HepG2 (cell line): ENCODE results near the gene RRP12. TPM values are rescaled to one million over a fixed set of nuclear protein-coding genes. Genes with fewer than 3 reads are reported as not detected.

ENCODE experiments used
- ATF7 ChIP-seq, 2 experiments: fragments of 450-650 bp in 1 of 2; sonication (generic) in 1 of 2; formaldehyde crosslinking in 1 of 2; IDR thresholded peaks; 2 replicates each; pipeline versions ENCODE4 v1.4.0 to v1.6.1; 2016 to 2020; ENCODE audit warnings: antibody characterized with exemption in 1 of 2, mild to moderate bottlenecking in 1 of 2, missing genetic modification reagents in 1 of 2
- CBX5 ChIP-seq: sonication (generic); formaldehyde crosslinking; IDR thresholded peaks from 2 replicates; pipeline ENCODE4 v1.4.0; 2020; ENCODE audit warnings: missing genetic modification reagents, borderline replicate concordance
- CEBPG ChIP-seq: IDR thresholded peaks from 2 replicates; pipeline ENCODE4 v1.6.1; 2016
- CENPX ChIP-seq: sonication (generic); formaldehyde crosslinking; IDR thresholded peaks from 2 replicates; pipeline ENCODE4 v1.9.0; 2021; ENCODE audit warnings: mild to moderate bottlenecking, missing genetic modification reagents, moderate library complexity
- DMAP1 ChIP-seq: IDR thresholded peaks from 2 replicates; pipeline ENCODE4 v1.6.1; 2016
- DPF2 ChIP-seq: sonication (generic); formaldehyde crosslinking; IDR thresholded peaks from 2 replicates; pipeline ENCODE4 v1.4.0; 2020; ENCODE audit warnings: mild to moderate bottlenecking, low read depth, missing genetic modification reagents, borderline replicate concordance
- GATAD2A ChIP-seq: IDR thresholded peaks from 2 replicates; pipeline ENCODE4 v1.6.1; 2016
- HNF4A ChIP-seq: sonication (generic); formaldehyde crosslinking; IDR thresholded peaks from 2 replicates; pipeline ENCODE4 v1.4.0; 2020; ENCODE audit warnings: missing genetic modification reagents
- ISL2 ChIP-seq: sonication (generic); formaldehyde crosslinking; IDR thresholded peaks from 2 replicates; pipeline ENCODE4 v1.5.0; 2020; ENCODE audit warnings: missing genetic modification reagents
- PCBP2 ChIP-seq: fragments of 200-400 bp; formaldehyde crosslinking; optimal IDR thresholded peaks from 2 replicates; pipeline ENCODE3; 2018; ENCODE audit warnings: low read length, low read depth; ENCODE audit not compliant: poor library complexity, severe bottlenecking
- PHF8 ChIP-seq: sonication (generic); formaldehyde crosslinking; IDR thresholded peaks from 2 replicates; pipeline ENCODE4 v1.5.0; 2020; ENCODE audit warnings: missing genetic modification reagents
- POLR2AphosphoS5 ChIP-seq: IDR thresholded peaks from 2 replicates; pipeline ENCODE4 v1.6.1; 2012; ENCODE audit warnings: low read depth, low read length
- SMARCE1 ChIP-seq: fragments of 450-650 bp; IDR thresholded peaks from 2 replicates; pipeline ENCODE4 v1.6.1; 2017; ENCODE audit warnings: borderline replicate concordance
- TCF12 ChIP-seq, 2 experiments: fragments of 450-650 bp in 1 of 2; sonication (generic) in 1 of 2; formaldehyde crosslinking in 1 of 2; IDR thresholded peaks; 2 replicates each; pipeline versions ENCODE4 v1.6.1 to v1.8.0; 2017 to 2022; ENCODE audit warnings: antibody characterized with exemption in 1 of 2, mild to moderate bottlenecking in 1 of 2, missing genetic modification reagents in 1 of 2, moderate library complexity in 1 of 2
- YEATS2 ChIP-seq: sonication (generic); formaldehyde crosslinking; IDR thresholded peaks from 2 replicates; pipeline ENCODE4 v1.4.0; 2020; ENCODE audit warnings: missing genetic modification reagents, borderline replicate concordance
- ZMYM3 ChIP-seq: sonication (generic); formaldehyde crosslinking; IDR thresholded peaks from 2 replicates; pipeline ENCODE4 v1.5.1; 2020; ENCODE audit warnings: mild to moderate bottlenecking, missing genetic modification reagents
- ZNF24 ChIP-seq: fragments of 450-650 bp; IDR thresholded peaks from 2 replicates; pipeline ENCODE4 v1.6.1; 2017; ENCODE audit warnings: antibody characterized with exemption, mild to moderate bottlenecking
- ZNF629 ChIP-seq: sonication (generic); formaldehyde crosslinking; conservative IDR thresholded peaks from 2 replicates; pipeline ENCODE4 v1.5.0; 2020; ENCODE audit warnings: missing genetic modification reagents
- ZNF749 ChIP-seq: sonication (generic); formaldehyde crosslinking; IDR thresholded peaks from 2 replicates; pipeline ENCODE4 v1.8.0; 2022; ENCODE audit warnings: mild to moderate bottlenecking, missing genetic modification reagents, moderate library complexity, borderline replicate concordance
- ZNF780A ChIP-seq: sonication (generic); formaldehyde crosslinking; IDR thresholded peaks from 2 replicates; pipeline ENCODE4 v1.8.0; 2022; ENCODE audit warnings: mild to moderate bottlenecking, missing genetic modification reagents, moderate library complexity
- ZSCAN12 ChIP-seq: sonication (generic); formaldehyde crosslinking; IDR thresholded peaks from 2 replicates; pipeline ENCODE4 v1.9.0; 2021; ENCODE audit warnings: mild to moderate bottlenecking, missing genetic modification reagents
- polyA plus RNA-seq, 8 experiments: library from polyadenylated mRNA; depleted of rRNA in 3 of 8; stranded (reverse) in 7 of 8; unstranded in 1 of 8; fragments of >200 nt; fragmentation: Illumina TruSeq in 4 of 8; extraction: Trizol in 4 of 8; gene quantifications; 2 replicates each; pipeline versions ENCODE4 v1.2.1 to v1.2.3, GENCODE V29; 2011 to 2016; ENCODE audit warnings: low read depth in 4 of 8, missing spikeins in 1 of 8, mixed read lengths in 1 of 8; ENCODE audit not compliant: insufficient read depth in 1 of 8
- total RNA-seq, 5 experiments: library from RNA; depleted of rRNA; stranded (reverse); fragments of >200 nt; fragmentation: Illumina TruSeq; extraction: Trizol; gene quantifications; 2 replicates each; pipeline ENCODE4 v1.2.3, GENCODE V29; 2016; ENCODE audit warnings: low read depth in 1 of 5
- TF ChIP-seq, protein P1 (sequence below): sonication (generic); formaldehyde crosslinking; IDR thresholded peaks from 2 replicates; pipeline ENCODE4 v1.5.0; 2020; ENCODE audit warnings: missing genetic modification reagents
- TF ChIP-seq, protein P2 (sequence below): sonication (generic); formaldehyde crosslinking; IDR thresholded peaks from 2 replicates; pipeline ENCODE4 v1.4.0; 2020; ENCODE audit warnings: missing genetic modification reagents, borderline replicate concordance
- TF ChIP-seq, protein P3 (sequence below): sonication (generic); formaldehyde crosslinking; IDR thresholded peaks from 2 replicates; pipeline ENCODE4 v1.5.1; 2020; ENCODE audit warnings: missing genetic modification reagents, mild to moderate bottlenecking, borderline replicate concordance
- TF ChIP-seq, protein P4 (sequence below): sonication (generic); formaldehyde crosslinking; IDR thresholded peaks from 2 replicates; pipeline ENCODE4 v1.5.0; 2020; ENCODE audit warnings: missing genetic modification reagents, mild to moderate bottlenecking, borderline replicate concordance

Gene RRP12
- total and polyA plus RNA-seq, 2 of the 13 experiments (the other 11 are each of a cell fraction or from before 2014, with no cell fraction given), result 13.2 to 39.4 TPM

DNA sequence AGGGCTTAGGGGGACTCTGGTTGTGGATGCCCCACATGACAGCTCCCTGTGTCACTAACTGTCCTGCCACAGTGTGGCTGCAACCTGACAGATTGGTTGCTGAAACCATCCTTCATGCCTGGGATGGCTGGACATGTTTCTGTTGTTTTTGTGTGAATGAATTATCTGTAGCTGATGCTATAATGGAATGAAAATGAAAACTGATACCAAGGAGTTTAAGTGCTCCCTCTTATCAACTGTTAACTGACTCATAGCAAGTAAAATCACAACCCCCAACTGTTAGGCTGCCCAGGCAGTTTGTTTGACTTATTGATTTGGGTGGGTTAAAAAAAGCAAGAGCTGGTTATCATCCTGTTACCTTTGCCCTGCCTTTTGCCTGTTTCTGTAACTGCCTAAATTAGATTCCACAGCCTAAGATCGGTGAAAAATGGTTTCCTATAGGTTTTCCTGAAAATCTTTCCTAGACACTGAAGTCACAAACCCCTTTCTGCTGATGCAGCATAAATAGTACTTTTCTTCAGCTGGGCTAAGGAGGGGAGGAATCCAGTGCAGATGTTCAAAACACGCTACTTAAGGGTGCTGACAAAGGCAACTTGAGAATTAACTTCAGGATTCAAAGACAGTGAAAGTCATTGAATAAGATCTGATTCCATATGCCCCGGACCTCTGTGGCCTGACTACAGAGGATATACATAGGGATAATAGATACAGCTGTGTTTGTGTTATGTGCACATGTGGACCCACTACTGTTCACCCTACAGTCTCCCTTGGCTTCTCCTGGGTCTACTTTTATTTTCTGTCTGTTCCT is 72.3 kb downstream of the RRP12 start (continued):
- TF ChIP-seq, protein P1, sequence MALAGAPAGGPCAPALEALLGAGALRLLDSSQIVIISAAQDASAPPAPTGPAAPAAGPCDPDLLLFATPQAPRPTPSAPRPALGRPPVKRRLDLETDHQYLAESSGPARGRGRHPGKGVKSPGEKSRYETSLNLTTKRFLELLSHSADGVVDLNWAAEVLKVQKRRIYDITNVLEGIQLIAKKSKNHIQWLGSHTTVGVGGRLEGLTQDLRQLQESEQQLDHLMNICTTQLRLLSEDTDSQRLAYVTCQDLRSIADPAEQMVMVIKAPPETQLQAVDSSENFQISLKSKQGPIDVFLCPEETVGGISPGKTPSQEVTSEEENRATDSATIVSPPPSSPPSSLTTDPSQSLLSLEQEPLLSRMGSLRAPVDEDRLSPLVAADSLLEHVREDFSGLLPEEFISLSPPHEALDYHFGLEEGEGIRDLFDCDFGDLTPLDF (CRISPR knock-in tag), result no peak
- peak; percentile 87 for TF ChIP-seq HNF4A (CRISPR knock-in tag)
- TF ChIP-seq, protein P2, sequence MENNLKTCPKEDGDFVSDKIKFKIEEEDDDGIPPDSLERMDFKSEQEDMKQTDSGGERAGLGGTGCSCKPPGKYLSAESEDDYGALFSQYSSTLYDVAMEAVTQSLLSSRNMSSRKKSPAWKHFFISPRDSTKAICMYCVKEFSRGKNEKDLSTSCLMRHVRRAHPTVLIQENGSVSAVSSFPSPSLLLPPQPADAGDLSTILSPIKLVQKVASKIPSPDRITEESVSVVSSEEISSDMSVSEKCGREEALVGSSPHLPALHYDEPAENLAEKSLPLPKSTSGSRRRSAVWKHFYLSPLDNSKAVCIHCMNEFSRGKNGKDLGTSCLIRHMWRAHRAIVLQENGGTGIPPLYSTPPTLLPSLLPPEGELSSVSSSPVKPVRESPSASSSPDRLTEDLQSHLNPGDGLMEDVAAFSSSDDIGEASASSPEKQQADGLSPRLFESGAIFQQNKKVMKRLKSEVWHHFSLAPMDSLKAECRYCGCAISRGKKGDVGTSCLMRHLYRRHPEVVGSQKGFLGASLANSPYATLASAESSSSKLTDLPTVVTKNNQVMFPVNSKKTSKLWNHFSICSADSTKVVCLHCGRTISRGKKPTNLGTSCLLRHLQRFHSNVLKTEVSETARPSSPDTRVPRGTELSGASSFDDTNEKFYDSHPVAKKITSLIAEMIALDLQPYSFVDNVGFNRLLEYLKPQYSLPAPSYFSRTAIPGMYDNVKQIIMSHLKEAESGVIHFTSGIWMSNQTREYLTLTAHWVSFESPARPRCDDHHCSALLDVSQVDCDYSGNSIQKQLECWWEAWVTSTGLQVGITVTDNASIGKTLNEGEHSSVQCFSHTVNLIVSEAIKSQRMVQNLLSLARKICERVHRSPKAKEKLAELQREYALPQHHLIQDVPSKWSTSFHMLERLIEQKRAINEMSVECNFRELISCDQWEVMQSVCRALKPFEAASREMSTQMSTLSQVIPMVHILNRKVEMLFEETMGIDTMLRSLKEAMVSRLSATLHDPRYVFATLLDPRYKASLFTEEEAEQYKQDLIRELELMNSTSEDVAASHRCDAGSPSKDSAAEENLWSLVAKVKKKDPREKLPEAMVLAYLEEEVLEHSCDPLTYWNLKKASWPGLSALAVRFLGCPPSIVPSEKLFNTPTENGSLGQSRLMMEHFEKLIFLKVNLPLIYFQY (CRISPR knock-in tag), result no peak
- TF ChIP-seq ZNF24, result no peak
- peak; percentile 90 for TF ChIP-seq ISL2 (CRISPR knock-in tag)
- TF ChIP-seq CENPX, result no peak
- TF ChIP-seq, protein P3, sequence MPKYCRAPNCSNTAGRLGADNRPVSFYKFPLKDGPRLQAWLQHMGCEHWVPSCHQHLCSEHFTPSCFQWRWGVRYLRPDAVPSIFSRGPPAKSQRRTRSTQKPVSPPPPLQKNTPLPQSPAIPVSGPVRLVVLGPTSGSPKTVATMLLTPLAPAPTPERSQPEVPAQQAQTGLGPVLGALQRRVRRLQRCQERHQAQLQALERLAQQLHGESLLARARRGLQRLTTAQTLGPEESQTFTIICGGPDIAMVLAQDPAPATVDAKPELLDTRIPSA (CRISPR knock-in tag), result no peak
- TF ChIP-seq, protein P4, sequence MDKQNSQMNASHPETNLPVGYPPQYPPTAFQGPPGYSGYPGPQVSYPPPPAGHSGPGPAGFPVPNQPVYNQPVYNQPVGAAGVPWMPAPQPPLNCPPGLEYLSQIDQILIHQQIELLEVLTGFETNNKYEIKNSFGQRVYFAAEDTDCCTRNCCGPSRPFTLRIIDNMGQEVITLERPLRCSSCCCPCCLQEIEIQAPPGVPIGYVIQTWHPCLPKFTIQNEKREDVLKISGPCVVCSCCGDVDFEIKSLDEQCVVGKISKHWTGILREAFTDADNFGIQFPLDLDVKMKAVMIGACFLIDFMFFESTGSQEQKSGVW (CRISPR knock-in tag), result no peak
- no peak for TF ChIP-seq ATF7 (IDR thresholded peaks at IDR 0.05)
- no peak for TF ChIP-seq ATF7 (CRISPR knock-in tag; IDR thresholded peaks at IDR 0.05)
- no peak for TF ChIP-seq SMARCE1
- TF ChIP-seq PCBP2, result no peak
- TF ChIP-seq CBX5 (CRISPR knock-in tag), result no peak
- peak; percentile 84 for TF ChIP-seq DPF2 (CRISPR knock-in tag)
- no peak for TF ChIP-seq TCF12 (IDR thresholded peaks at IDR 0.05)
- TF ChIP-seq TCF12 (CRISPR knock-in tag; IDR thresholded peaks at IDR 0.05), result 0 out of 2 replicates have a peak, but pooled peaks have one; percentile 46
- TF ChIP-seq PHF8 (CRISPR knock-in tag), result no peak
- no peak for TF ChIP-seq ZNF749 (CRISPR knock-in tag)
- TF ChIP-seq DMAP1 (CRISPR knock-in tag), result no peak
- TF ChIP-seq ZSCAN12, result no peak
- TF ChIP-seq ZMYM3 (CRISPR knock-in tag), result peak; percentile 20; the same call in 1 of the 2 replicates
- no peak for TF ChIP-seq ZNF629 (CRISPR knock-in tag)
- no peak for TF ChIP-seq YEATS2
- TF ChIP-seq GATAD2A (CRISPR knock-in tag), result peak; percentile 94
- TF ChIP-seq ZNF780A (CRISPR knock-in tag), result no peak
- no peak for TF ChIP-seq POLR2AphosphoS5
- TF ChIP-seq CEBPG (CRISPR knock-in tag), result peak; percentile 68
